HG03565 (cell line): ENCODE data around the gene NUAK1.
"Not testable (repeated sequence)": the region's sequence is repeated elsewhere in the genome, so short reads cannot be mapped to it uniquely, and the experiment has no call there.

Source experiments
- ATAC-seq: cut with Tn5 transposase; IDR thresholded peaks from one replicate; pipeline ENCODE4 v1.9.1; 2021; ENCODE audit warnings: mild to moderate bottlenecking, moderate library complexity; ENCODE audit not compliant: unreplicated experiment

Gene NUAK1

GRCh38 chr12:106149096-106149784 lies 10.5 kb upstream of the NUAK1 start:
- ATAC-seq: no peak

- no peak for ATAC-seq
Observed at GRCh38 chr12:106147956-106148355, 9.2 kb upstream of the NUAK1 start.

GRCh38 chr12:106146987-106147386 lies 8.2 kb upstream of the NUAK1 start:
- ATAC-seq: no peak

GRCh38 chr12:106145539-106146447 lies 7.0 kb upstream of the NUAK1 start:
- no peak for ATAC-seq

- no peak for ATAC-seq
Observed at GRCh38 chr12:106144847-106145246, 6.1 kb upstream of the NUAK1 start.

- no peak for ATAC-seq
Observed at GRCh38 chr12:106142591-106143261, 4.0 kb upstream of the NUAK1 start.

- not testable (repeated sequence) for ATAC-seq
Observed at GRCh38 chr12:106141920-106142319, 3.2 kb upstream of the NUAK1 start.

- ATAC-seq: no peak
Observed at GRCh38 chr12:106141452-106141851, 2.7 kb upstream of the NUAK1 start.

- ATAC-seq: no peak
Observed at GRCh38 chr12:106141003-106141402, 2.2 kb upstream of the NUAK1 start.

- no peak for ATAC-seq
Observed at GRCh38 chr12:106140223-106140986, 1.7 kb upstream of the NUAK1 start.

- ATAC-seq: no peak
Observed at GRCh38 chr12:106139422-106140171, 843 bp upstream of the NUAK1 start.

- ATAC-seq: no peak
Observed at GRCh38 chr12:106138357-106138632, 459 bp downstream of the NUAK1 start.

- ATAC-seq: no peak
Observed at GRCh38 chr12:106137530-106138356, 1.0 kb downstream of the NUAK1 start.

- ATAC-seq: no peak
Observed at GRCh38 chr12:106136263-106136662, 2.5 kb downstream of the NUAK1 start.

- no peak for ATAC-seq
Observed at GRCh38 chr12:106135781-106136180, 3.0 kb downstream of the NUAK1 start.

- ATAC-seq: no peak
Observed at GRCh38 chr12:106135075-106135474, 3.7 kb downstream of the NUAK1 start.

GRCh38 chr12:106134294-106134949 lies 4.3 kb downstream of the NUAK1 start:
- ATAC-seq: no peak

GRCh38 chr12:106133136-106134087 lies 5.3 kb downstream of the NUAK1 start:
- no peak for ATAC-seq
